Ascending aorta (tissue), 2 donors: ENCODE data around the gene CTCF. TPM values are rescaled to one million over a fixed set of nuclear protein-coding genes. Genes with fewer than 3 reads are reported as not detected.

Source experiments
- DNase-seq, 2 donors: peaks; one replicate each; pipeline ENCODE4 v3.0.0-alpha.2; 2019; ENCODE audit warnings: low spot score in 2 of 2
- H3K27ac ChIP-seq, 2 donors: fragments of 200-600 bp; sonication (generic); one replicate each; pipeline ENCODE4 v1.5.1; 2016 to 2017; ENCODE audit warnings: mild to moderate bottlenecking in 1 of 2
- H3K27me3 ChIP-seq: fragments of 200-600 bp; sonication (generic); one replicate; pipeline ENCODE4 v1.5.1; 2017
- H3K36me3 ChIP-seq, 2 donors: fragments of 200-600 bp; sonication (generic); one replicate each; pipeline ENCODE4 v1.5.1; 2016
- H3K4me1 ChIP-seq, 2 donors: fragments of 200-600 bp; sonication (generic); one replicate each; pipeline ENCODE4 v1.5.1; 2016 to 2017; ENCODE audit warnings: mild to moderate bottlenecking in 1 of 2
- H3K4me3 ChIP-seq, 2 donors: fragments of 200-600 bp; sonication (generic); one replicate each; pipeline ENCODE4 v1.5.1; 2016 to 2017; ENCODE audit warnings: mild to moderate bottlenecking in 1 of 2
- H3K9me3 ChIP-seq, 2 donors: fragments of 200-600 bp; sonication (generic); one replicate each; pipeline ENCODE4 v1.5.1; 2016
- CTCF ChIP-seq, 3 experiments: fragments of 200-600 bp in 2 of 3; fragments of 450-650 bp in 1 of 3; sonication (generic) in 2 of 3; IDR thresholded peaks; one replicate each; pipeline ENCODE4 v1.5.1; 2016 to 2019; ENCODE audit warnings: antibody characterized with exemption in 3 of 3, mild to moderate bottlenecking in 1 of 3, moderate library complexity in 1 of 3
- intact Hi-C: fragments of 100-400 bp; cut with DNase I; formaldehyde crosslinking; loops from one replicate; pipeline ENCODE4 v1.15.1; 2023
- total RNA-seq: library from RNA; depleted of rRNA; stranded (reverse); fragments of >200 nt; gene quantifications from one replicate; pipeline ENCODE4 v1.1.0, GENCODE V29; 2016

CTCF gene
- total RNA-seq, 1 donor from 2014 or later: 38.6 TPM

- DNase-seq: no peak
- Histone ChIP-seq H3K4me1 (peaks cover 0 to 21% of the 10 kb centered on the region in 2 donors), H3K27me3 (no peaks in the 10 kb centered on the region), H3K36me3 (no peaks in the 10 kb centered on the region), H3K9me3 (no peaks in the 10 kb centered on the region), H3K27ac (no peak overlapping the region), H3K4me3 (no peak overlapping the region)
- intact Hi-C loops: no loop called here
- no peak for TF ChIP-seq CTCF (IDR thresholded peaks at IDR 0.05)
These were observed 36.2 kb downstream of the CTCF start for GRCh38 chr16:67598527-67598926.

- no peak for TF ChIP-seq CTCF (IDR thresholded peaks at IDR 0.05)
- H3K27me3 ChIP-seq: no peaks in the 10 kb centered on the region
- intact Hi-C loops: no loop called here
- no peak overlapping the region for H3K4me3 ChIP-seq
- no peak overlapping the region for H3K27ac ChIP-seq
- H3K36me3 ChIP-seq: no peaks in the 10 kb centered on the region
- peaks cover 0 to 5% of the 10 kb centered on the region in 2 donors for H3K4me1 ChIP-seq
- DNase-seq: no peak
- no peaks in the 10 kb centered on the region for H3K9me3 ChIP-seq
These were observed 43.3 kb downstream of the CTCF start for GRCh38 chr16:67605641-67606040.

GRCh38 chr16:67606632-67607031 is 44.3 kb downstream of the CTCF start:
- H3K36me3 ChIP-seq: peaks cover 9% of the 10 kb centered on the region in 2 donors
- H3K27ac ChIP-seq: no peak overlapping the region
- no peaks in the 10 kb centered on the region for H3K27me3 ChIP-seq
- intact Hi-C loops: no loop called here
- H3K9me3 ChIP-seq: no peaks in the 10 kb centered on the region
- H3K4me3 ChIP-seq: no peak overlapping the region
- TF ChIP-seq CTCF (IDR thresholded peaks at IDR 0.05): no peak
- peaks cover 0 to 3% of the 10 kb centered on the region in 2 donors for H3K4me1 ChIP-seq
- no peak for DNase-seq

GRCh38 chr16:67608364-67608763 is 46.0 kb downstream of the CTCF start:
- no peak for TF ChIP-seq CTCF (IDR thresholded peaks at IDR 0.05)

GRCh38 chr16:67613808-67614207 is 51.5 kb downstream of the CTCF start:
- Histone ChIP-seq H3K27me3 (no peaks in the 10 kb centered on the region), H3K36me3 (peaks cover 44 to 73% of the 10 kb centered on the region in 2 donors), H3K4me3 (no peak overlapping the region), H3K9me3 (no peaks in the 10 kb centered on the region), H3K4me1 (no peaks in the 10 kb centered on the region), H3K27ac (no peak overlapping the region)
- TF ChIP-seq CTCF (IDR thresholded peaks at IDR 0.05): no peak
- no peak for DNase-seq
- intact Hi-C loops: no loop called here

More at GRCh38 chr16:67608364-67608763, 46.0 kb downstream of the CTCF start:
- intact Hi-C loops: no loop called here
- H3K36me3 ChIP-seq: peaks cover 15 to 24% of the 10 kb centered on the region in 2 donors
- no peak overlapping the region for H3K4me3 ChIP-seq
- no peaks in the 10 kb centered on the region for H3K27me3 ChIP-seq
- H3K27ac ChIP-seq: no peak overlapping the region
- H3K9me3 ChIP-seq: no peaks in the 10 kb centered on the region
- DNase-seq: no peak
- no peaks in the 10 kb centered on the region for H3K4me1 ChIP-seq

- no peak overlapping the region for H3K27ac ChIP-seq
- DNase-seq: no peak
- H3K9me3 ChIP-seq: no peaks in the 10 kb centered on the region
- TF ChIP-seq CTCF (IDR thresholded peaks at IDR 0.05): no peak
- intact Hi-C loops: no loop called here
- no peaks in the 10 kb centered on the region for H3K27me3 ChIP-seq
- peaks cover 84 to 86% of the 10 kb centered on the region in 2 donors for H3K36me3 ChIP-seq
- no peak overlapping the region for H3K4me3 ChIP-seq
- H3K4me1 ChIP-seq: no peaks in the 10 kb centered on the region
These were observed 65.9 kb downstream of the CTCF start for GRCh38 chr16:67628216-67628615.
